ENCODE measurements around the gene EPHX1.

The EPHX1 gene

GRCh38 chr1:225844236-225845061 is 34.5 kb downstream of the EPHX1 start:
- DNase-seq: no peak

GRCh38 chr1:225845097-225845496 is 35.2 kb downstream of the EPHX1 start:
- DNase-seq: no peak

GRCh38 chr1:225845571-225846259 is 35.8 kb downstream of the EPHX1 start:
- peak; percentile 73 for DNase-seq

- no peak for DNase-seq
These were observed 36.7 kb downstream of the EPHX1 start for GRCh38 chr1:225846331-225847310.

- DNase-seq: no peak
These were observed 37.7 kb downstream of the EPHX1 start for GRCh38 chr1:225847610-225848009.

GRCh38 chr1:225848030-225848955 is 38.4 kb downstream of the EPHX1 start:
- DNase-seq: peak; percentile 22

GRCh38 chr1:225849925-225850324 is 40.0 kb downstream of the EPHX1 start:
- DNase-seq: no peak

GRCh38 chr1:225850370-225850769 is 40.4 kb downstream of the EPHX1 start:
- DNase-seq: no peak

GRCh38 chr1:225851805-225852204 is 41.9 kb downstream of the EPHX1 start:
- no peak for DNase-seq

GRCh38 chr1:225852413-225853124 is 42.6 kb downstream of the EPHX1 start:
- no peak for DNase-seq

GRCh38 chr1:225853441-225853840 is 43.5 kb downstream of the EPHX1 start:
- no peak for DNase-seq

- DNase-seq: no peak
These were observed 45.8 kb downstream of the EPHX1 start for GRCh38 chr1:225855503-225856300.

- no peak for DNase-seq
These were observed 47.3 kb downstream of the EPHX1 start for GRCh38 chr1:225857256-225857655.

GRCh38 chr1:225859151-225859550 is 49.2 kb downstream of the EPHX1 start:
- DNase-seq: no peak

GRCh38 chr1:225860107-225860506 is 50.2 kb downstream of the EPHX1 start:
- DNase-seq: no peak

- DNase-seq: no peak
These were observed 51.0 kb downstream of the EPHX1 start for GRCh38 chr1:225860876-225861441.

GRCh38 chr1:225861834-225862580 is 52.1 kb downstream of the EPHX1 start:
- DNase-seq: no peak

GRCh38 chr1:225862581-225862950 is 52.6 kb downstream of the EPHX1 start:
- DNase-seq: no peak

- peak; percentile 47 for DNase-seq
These were observed 53.2 kb downstream of the EPHX1 start for GRCh38 chr1:225863167-225863566.

All from fibroblast of skin of right biceps (primary cell).